Liver (tissue), 9 donors: ENCODE results near the gene SERPIND1. TPM values are rescaled to one million over a fixed set of nuclear protein-coding genes. Genes with fewer than 3 reads are reported as not detected.
A peak's percentile ranks its signal among the peaks of the same experiment; 100 is the strongest.

Source experiments
- DNase-seq: peaks from one replicate; pipeline ENCODE4 v3.0.0-alpha.2; 2017; ENCODE audit warnings: low spot score
- H3K27ac ChIP-seq, 2 donors: one replicate each; pipeline ENCODE4 v1.7.0; 2013; ENCODE audit warnings: inconsistent platforms in 2 of 2, low read length in 2 of 2, control low read depth in 1 of 2, low read depth in 1 of 2, mild to moderate bottlenecking in 1 of 2
- H3K27me3 ChIP-seq, 4 donors: one replicate each; pipeline versions ENCODE4 v1.6.1 to v1.7.0; 2013; ENCODE audit warnings: low read length in 3 of 4, inconsistent platforms in 1 of 4, mild to moderate bottlenecking in 1 of 4, moderate library complexity in 1 of 4; ENCODE audit not compliant: control insufficient read depth in 4 of 4, insufficient read depth in 4 of 4
- H3K36me3 ChIP-seq, 4 donors: one replicate each; pipeline versions ENCODE4 v1.6.1 to v1.7.0; 2013; ENCODE audit warnings: low read length in 3 of 4, mild to moderate bottlenecking in 3 of 4, low read depth in 1 of 4, moderate library complexity in 1 of 4; ENCODE audit not compliant: control insufficient read depth in 4 of 4, insufficient read depth in 3 of 4
- H3K4me1 ChIP-seq, 4 donors: one replicate each; pipeline versions ENCODE4 v1.6.1 to v1.7.0; 2013; ENCODE audit warnings: low read length in 3 of 4, mild to moderate bottlenecking in 3 of 4, moderate library complexity in 1 of 4; ENCODE audit not compliant: control insufficient read depth in 4 of 4, insufficient read depth in 4 of 4
- H3K4me3 ChIP-seq, 3 donors: one replicate each; pipeline versions ENCODE4 v1.6.1 to v1.7.0; 2013; ENCODE audit warnings: low read length in 3 of 3, control low read depth in 1 of 3, low read depth in 1 of 3, mild to moderate bottlenecking in 1 of 3
- H3K9ac ChIP-seq, 2 donors: one replicate each; pipeline ENCODE4 v1.7.0; 2013; ENCODE audit warnings: low read length in 2 of 2, mild to moderate bottlenecking in 2 of 2, moderate library complexity in 2 of 2, control low read depth in 1 of 2, low read depth in 1 of 2
- H3K9me3 ChIP-seq, 4 donors: one replicate each; pipeline versions ENCODE4 v1.6.1 to v1.7.0; 2013; ENCODE audit warnings: low read length in 3 of 4; ENCODE audit not compliant: control insufficient read depth in 4 of 4
- ATF3 ChIP-seq: IDR thresholded peaks from 2 replicates; pipeline ENCODE4 v1.6.1; 2016; ENCODE audit warnings: antibody characterized with exemption
- FOXA1 ChIP-seq: IDR thresholded peaks from 2 replicates; pipeline ENCODE4 v1.6.1; 2016; ENCODE audit warnings: antibody characterized with exemption
- FOXA2 ChIP-seq: IDR thresholded peaks from 2 replicates; pipeline ENCODE4 v1.6.1; 2016; ENCODE audit warnings: antibody characterized with exemption
- HNF4A ChIP-seq, 2 donors: conservative IDR thresholded peaks; 2 replicates each; pipeline ENCODE4 v1.6.1; 2016; ENCODE audit warnings: antibody characterized with exemption in 2 of 2, mild to moderate bottlenecking in 2 of 2
- HNF4G ChIP-seq: IDR thresholded peaks from 2 replicates; pipeline ENCODE4 v1.6.1; 2016; ENCODE audit warnings: antibody characterized with exemption
- RAD21 ChIP-seq, 2 donors: IDR thresholded peaks; 2 replicates each; pipeline ENCODE4 v1.6.1; 2016; ENCODE audit warnings: antibody characterized with exemption in 2 of 2, mild to moderate bottlenecking in 2 of 2
- REST ChIP-seq: IDR thresholded peaks from 2 replicates; pipeline ENCODE4 v1.6.1; 2016; ENCODE audit warnings: antibody characterized with exemption, mild to moderate bottlenecking
- RXRA ChIP-seq, 2 donors: IDR thresholded peaks; 2 replicates each; pipeline ENCODE4 v1.6.1; 2017 to 2018; ENCODE audit warnings: antibody characterized with exemption in 2 of 2, mild to moderate bottlenecking in 1 of 2
- SP1 ChIP-seq: IDR thresholded peaks from 2 replicates; pipeline ENCODE4 v1.6.1; 2018; ENCODE audit warnings: antibody characterized with exemption, mild to moderate bottlenecking
- YY1 ChIP-seq: IDR thresholded peaks from 2 replicates; pipeline ENCODE4 v1.6.1; 2016; ENCODE audit warnings: antibody characterized with exemption, mild to moderate bottlenecking
- WGBS: extraction: QIAGEN DNeasy Blood & Tissue Kit; methylation state at CpG from one replicate; pipeline ENCODE4 v1.1.7; 2013; 5-methylcytosine and 5-hydroxymethylcytosine counted together
- polyA plus RNA-seq, 2 donors: library from polyadenylated mRNA; stranded (reverse) in 1 of 2; unstranded in 1 of 2; fragments of 200-250 nt in 1 of 2; fragments of >200 nt in 1 of 2; fragmentation: Nextera tagmentation in 1 of 2; extraction: Ambion mirVana in 1 of 2; gene quantifications; one replicate each; pipeline versions ENCODE4 v1.2.1 to v1.2.3, GENCODE V29; 2013 to 2015
- total RNA-seq, 2 donors: library from RNA; depleted of rRNA; stranded (reverse); fragments of >200 nt; gene quantifications; one replicate each; pipeline ENCODE4 v1.2.3, GENCODE V29; 2014
- TF ChIP-seq, protein P1 (sequence below): fragments of 150-350 bp; IDR thresholded peaks from 2 replicates; pipeline ENCODE4 v1.5.1; 2017; ENCODE audit warnings: improper control_type of control experiment, low read depth, low read length; ENCODE audit not compliant: missing input control
- TF ChIP-seq, protein P2 (sequence below): IDR thresholded peaks from 2 replicates; pipeline ENCODE4 v1.6.1; 2016; ENCODE audit warnings: antibody characterized with exemption
- donor health status: healthy.
- donor health status: healthy.
- donor health status: healthy.
- donor health status: healthy.
- donor health status: healthy.

SERPIND1 gene
- total and polyA plus RNA-seq, 4 donors = 117 to 176 (median 170) TPM

DNA sequence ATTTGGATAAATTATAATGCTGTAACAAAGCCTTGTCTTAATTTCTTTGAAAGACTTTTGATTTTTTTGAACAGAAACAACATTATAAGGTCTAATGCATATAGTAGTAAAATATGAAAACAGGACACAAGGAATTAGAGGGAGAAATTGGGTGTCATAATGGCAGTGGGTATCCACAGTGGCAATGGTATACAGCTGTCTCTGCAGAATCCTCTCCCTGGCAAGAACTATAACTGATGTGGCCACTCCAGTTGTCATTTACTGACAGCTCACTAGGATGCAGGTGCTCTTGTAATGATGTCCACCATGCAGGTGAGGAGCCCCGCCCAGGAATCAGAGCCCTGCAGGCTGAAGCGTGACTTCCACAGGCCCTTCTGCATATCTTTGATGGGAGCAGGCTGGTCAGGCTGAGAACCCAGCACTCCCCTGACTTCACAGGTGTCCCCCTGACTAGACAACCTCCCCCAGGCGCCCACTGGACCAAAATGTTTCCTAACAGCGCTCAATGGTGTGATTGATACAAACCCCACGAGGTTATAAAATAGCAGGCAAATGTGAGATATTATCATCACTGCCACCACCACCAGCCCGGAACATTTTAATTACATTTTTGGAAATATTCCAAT, 32.8 kb upstream of the SERPIND1 start (continued):
- TF ChIP-seq YY1 = no peak

GRCh38 chr22:20741634-20742581, 32.0 kb upstream of the SERPIND1 start:
- no peaks in the 10 kb centered on the region for H3K27me3 ChIP-seq
- peaks cover 0 to 5% (median 2%) of the 10 kb centered on the region in 4 donors for H3K4me1 ChIP-seq
- WGBS = 67% methylated on average over 16 of the region's 16 CpGs
- H3K4me3 ChIP-seq = no peak overlapping the region
- H3K27ac ChIP-seq = no peak overlapping the region
- H3K9ac ChIP-seq = no peak overlapping the region
- TF ChIP-seq RAD21 (IDR thresholded peaks at IDR 0.05) (peak; percentile 82 to 86), FOXA2 (no peak), SP1 (no peak), ATF3 (no peak), REST (no peak), HNF4G (no peak), FOXA1 (no peak), YY1 (no peak), RXRA (IDR thresholded peaks at IDR 0.05) (no peak), HNF4A (conservative IDR thresholded peaks at IDR 0.05) (no peak)
- TF ChIP-seq, protein P1, sequence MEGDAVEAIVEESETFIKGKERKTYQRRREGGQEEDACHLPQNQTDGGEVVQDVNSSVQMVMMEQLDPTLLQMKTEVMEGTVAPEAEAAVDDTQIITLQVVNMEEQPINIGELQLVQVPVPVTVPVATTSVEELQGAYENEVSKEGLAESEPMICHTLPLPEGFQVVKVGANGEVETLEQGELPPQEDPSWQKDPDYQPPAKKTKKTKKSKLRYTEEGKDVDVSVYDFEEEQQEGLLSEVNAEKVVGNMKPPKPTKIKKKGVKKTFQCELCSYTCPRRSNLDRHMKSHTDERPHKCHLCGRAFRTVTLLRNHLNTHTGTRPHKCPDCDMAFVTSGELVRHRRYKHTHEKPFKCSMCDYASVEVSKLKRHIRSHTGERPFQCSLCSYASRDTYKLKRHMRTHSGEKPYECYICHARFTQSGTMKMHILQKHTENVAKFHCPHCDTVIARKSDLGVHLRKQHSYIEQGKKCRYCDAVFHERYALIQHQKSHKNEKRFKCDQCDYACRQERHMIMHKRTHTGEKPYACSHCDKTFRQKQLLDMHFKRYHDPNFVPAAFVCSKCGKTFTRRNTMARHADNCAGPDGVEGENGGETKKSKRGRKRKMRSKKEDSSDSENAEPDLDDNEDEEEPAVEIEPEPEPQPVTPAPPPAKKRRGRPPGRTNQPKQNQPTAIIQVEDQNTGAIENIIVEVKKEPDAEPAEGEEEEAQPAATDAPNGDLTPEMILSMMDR = peak; percentile 69
- TF ChIP-seq, protein P2, sequence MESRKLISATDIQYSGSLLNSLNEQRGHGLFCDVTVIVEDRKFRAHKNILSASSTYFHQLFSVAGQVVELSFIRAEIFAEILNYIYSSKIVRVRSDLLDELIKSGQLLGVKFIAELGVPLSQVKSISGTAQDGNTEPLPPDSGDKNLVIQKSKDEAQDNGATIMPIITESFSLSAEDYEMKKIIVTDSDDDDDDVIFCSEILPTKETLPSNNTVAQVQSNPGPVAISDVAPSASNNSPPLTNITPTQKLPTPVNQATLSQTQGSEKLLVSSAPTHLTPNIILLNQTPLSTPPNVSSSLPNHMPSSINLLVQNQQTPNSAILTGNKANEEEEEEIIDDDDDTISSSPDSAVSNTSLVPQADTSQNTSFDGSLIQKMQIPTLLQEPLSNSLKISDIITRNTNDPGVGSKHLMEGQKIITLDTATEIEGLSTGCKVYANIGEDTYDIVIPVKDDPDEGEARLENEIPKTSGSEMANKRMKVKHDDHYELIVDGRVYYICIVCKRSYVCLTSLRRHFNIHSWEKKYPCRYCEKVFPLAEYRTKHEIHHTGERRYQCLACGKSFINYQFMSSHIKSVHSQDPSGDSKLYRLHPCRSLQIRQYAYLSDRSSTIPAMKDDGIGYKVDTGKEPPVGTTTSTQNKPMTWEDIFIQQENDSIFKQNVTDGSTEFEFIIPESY = no peak
- DNase-seq = no peak
- H3K36me3 ChIP-seq = peaks cover 10 to 37% (median 18%) of the 10 kb centered on the region in 4 donors
- H3K9me3 ChIP-seq = no peaks in the 10 kb centered on the region
